T-helper 1 cell treated with Interleukin-12 subunit alpha and Interleukin-12 subunit beta and Interleukin-4 antibody, amounts not matched to agents 30 μg/mL and 1 μg/mL, for 36 hours (primary cell): ENCODE measurements around the gene DENND2D.

Source experiments
- H3K27ac Mint-ChIP-seq: one replicate; pipeline ENCODE4 v1.8.0; 2021; ENCODE audit warnings: mild to moderate bottlenecking, mixed read lengths
- H3K27me3 Mint-ChIP-seq: one replicate; pipeline ENCODE4 v1.8.0; 2021; ENCODE audit warnings: low read depth, mixed read lengths
- H3K36me3 Mint-ChIP-seq: one replicate; pipeline ENCODE4 v1.8.0; 2021; ENCODE audit warnings: low read depth, mixed read lengths
- H3K4me1 Mint-ChIP-seq: one replicate; pipeline ENCODE4 v1.8.0; 2021; ENCODE audit warnings: low read depth, mixed read lengths
- H3K4me3 Mint-ChIP-seq: one replicate; pipeline ENCODE4 v1.8.0; 2021; ENCODE audit warnings: mild to moderate bottlenecking, moderate library complexity, mixed read lengths
- H3K9me3 Mint-ChIP-seq: one replicate; pipeline ENCODE4 v1.8.0; 2021; ENCODE audit warnings: mixed read lengths

The DENND2D gene

GRCh38 chr1:111199881-111200801 lies at the start of gene DENND2D:
TSS of gene DENND2D (minus strand) at chr1:111200646. CDS start at chr1:111200459, 187 bp downstream.
- Mint-ChIP-seq H3K36me3 (peaks cover 42% of the 10 kb centered on the region), H3K9me3 (no peaks in the 10 kb centered on the region), H3K4me3 (peak within 1 kb of the TSS; percentile 96), H3K27ac (peak within 1 kb of the TSS; percentile 94), H3K4me1 (peaks cover 61% of the 10 kb centered on the region), H3K27me3 (no peaks in the 10 kb centered on the region)

GRCh38 chr1:111249960-111250359 lies 49.5 kb upstream of the DENND2D start:
- peaks cover 8% of the 10 kb centered on the region for H3K4me1 Mint-ChIP-seq
- no peaks in the 10 kb centered on the region for H3K36me3 Mint-ChIP-seq
- no peak overlapping the region for H3K27ac Mint-ChIP-seq
- no peaks in the 10 kb centered on the region for H3K9me3 Mint-ChIP-seq
- H3K4me3 Mint-ChIP-seq = no peak overlapping the region
- H3K27me3 Mint-ChIP-seq = peaks cover 10% of the 10 kb centered on the region

GRCh38 chr1:111247125-111247838 lies 46.8 kb upstream of the DENND2D start:
- Mint-ChIP-seq H3K9me3 (no peaks in the 10 kb centered on the region), H3K4me1 (peaks cover 8% of the 10 kb centered on the region), H3K4me3 (no peak overlapping the region), H3K27me3 (peaks cover 5% of the 10 kb centered on the region), H3K36me3 (peaks cover 8% of the 10 kb centered on the region), H3K27ac (no peak overlapping the region)

- Mint-ChIP-seq H3K9me3 (no peaks in the 10 kb centered on the region), H3K4me3 (no peak overlapping the region), H3K36me3 (peaks cover 42% of the 10 kb centered on the region), H3K4me1 (peaks cover 2% of the 10 kb centered on the region), H3K27ac (no peak overlapping the region), H3K27me3 (no peaks in the 10 kb centered on the region)
These were observed 42.5 kb upstream of the DENND2D start for GRCh38 chr1:111242805-111243523.

- Mint-ChIP-seq H3K27ac (no peak overlapping the region), H3K27me3 (no peaks in the 10 kb centered on the region), H3K4me1 (peaks cover 2% of the 10 kb centered on the region), H3K4me3 (no peak overlapping the region), H3K36me3 (peaks cover 53% of the 10 kb centered on the region), H3K9me3 (no peaks in the 10 kb centered on the region)
These were observed 41.4 kb upstream of the DENND2D start for GRCh38 chr1:111241797-111242196.

GRCh38 chr1:111238056-111238795 lies 37.8 kb upstream of the DENND2D start:
- peaks cover 6% of the 10 kb centered on the region for H3K4me1 Mint-ChIP-seq
- H3K36me3 Mint-ChIP-seq = peaks cover 64% of the 10 kb centered on the region
- H3K27ac Mint-ChIP-seq = no peak overlapping the region
- H3K27me3 Mint-ChIP-seq = no peaks in the 10 kb centered on the region
- H3K4me3 Mint-ChIP-seq = no peak overlapping the region
- no peaks in the 10 kb centered on the region for H3K9me3 Mint-ChIP-seq

- Mint-ChIP-seq H3K9me3 (no peaks in the 10 kb centered on the region), H3K4me3 (no peak overlapping the region), H3K27ac (no peak overlapping the region), H3K36me3 (peaks cover 60% of the 10 kb centered on the region), H3K4me1 (peaks cover 11% of the 10 kb centered on the region), H3K27me3 (no peaks in the 10 kb centered on the region)
These were observed 36.4 kb upstream of the DENND2D start for GRCh38 chr1:111236806-111237205.

GRCh38 chr1:111236379-111236778 lies 35.9 kb upstream of the DENND2D start:
- H3K4me1 Mint-ChIP-seq = peaks cover 12% of the 10 kb centered on the region
- H3K27ac Mint-ChIP-seq = no peak overlapping the region
- peaks cover 58% of the 10 kb centered on the region for H3K36me3 Mint-ChIP-seq
- H3K9me3 Mint-ChIP-seq = no peaks in the 10 kb centered on the region
- H3K4me3 Mint-ChIP-seq = no peak overlapping the region
- no peaks in the 10 kb centered on the region for H3K27me3 Mint-ChIP-seq

GRCh38 chr1:111234866-111235265 lies 34.4 kb upstream of the DENND2D start:
- Mint-ChIP-seq H3K4me3 (no peak overlapping the region), H3K4me1 (peaks cover 21% of the 10 kb centered on the region), H3K27me3 (no peaks in the 10 kb centered on the region), H3K27ac (no peak overlapping the region), H3K9me3 (no peaks in the 10 kb centered on the region), H3K36me3 (peaks cover 47% of the 10 kb centered on the region)

GRCh38 chr1:111234258-111234657 lies 33.8 kb upstream of the DENND2D start:
- Mint-ChIP-seq H3K36me3 (peaks cover 41% of the 10 kb centered on the region), H3K4me3 (no peak overlapping the region), H3K4me1 (peaks cover 23% of the 10 kb centered on the region), H3K27me3 (no peaks in the 10 kb centered on the region), H3K27ac (no peak overlapping the region), H3K9me3 (no peaks in the 10 kb centered on the region)

GRCh38 chr1:111232134-111232533 lies 31.7 kb upstream of the DENND2D start:
- H3K36me3 Mint-ChIP-seq = peaks cover 21% of the 10 kb centered on the region
- H3K9me3 Mint-ChIP-seq = no peaks in the 10 kb centered on the region
- H3K27me3 Mint-ChIP-seq = no peaks in the 10 kb centered on the region
- H3K27ac Mint-ChIP-seq = no peak overlapping the region
- H3K4me3 Mint-ChIP-seq = no peak overlapping the region
- peaks cover 37% of the 10 kb centered on the region for H3K4me1 Mint-ChIP-seq

- H3K27ac Mint-ChIP-seq = peak overlapping the region; percentile 5
- peaks cover 54% of the 10 kb centered on the region for H3K4me1 Mint-ChIP-seq
- H3K27me3 Mint-ChIP-seq = no peaks in the 10 kb centered on the region
- peaks cover 2% of the 10 kb centered on the region for H3K36me3 Mint-ChIP-seq
- no peaks in the 10 kb centered on the region for H3K9me3 Mint-ChIP-seq
- no peak overlapping the region for H3K4me3 Mint-ChIP-seq
These were observed 28.3 kb upstream of the DENND2D start for GRCh38 chr1:111228748-111229126.

GRCh38 chr1:111227851-111228747 lies 27.7 kb upstream of the DENND2D start:
- Mint-ChIP-seq H3K9me3 (no peaks in the 10 kb centered on the region), H3K27ac (peak overlapping the region; percentile 33), H3K36me3 (peaks cover 2% of the 10 kb centered on the region), H3K4me1 (peaks cover 58% of the 10 kb centered on the region), H3K27me3 (no peaks in the 10 kb centered on the region), H3K4me3 (peak overlapping the region; percentile 16)
